Neural progenitor cell (in vitro differentiated cells): Measurements from ENCODE around the gene WDR76. TPM values are rescaled to one million over a fixed set of nuclear protein-coding genes. Genes with fewer than 3 reads are reported as not detected.
"Not testable (repeated sequence)": the region's sequence is repeated elsewhere in the genome, so short reads cannot be mapped to it uniquely, and the experiment has no call there.

Source experiments
- DNase-seq: peaks from one replicate; pipeline ENCODE4 v3.0.0-alpha.2; 2016; ENCODE audit warnings: low spot score
- H2AFZ ChIP-seq: fragments of 200-600 bp; sonication (generic); replicated peaks from 2 replicates; pipeline ENCODE4 v1.6.1; 2016; ENCODE audit warnings: antibody characterized with exemption
- H3F3A ChIP-seq: fragments of 200-600 bp; sonication (generic); 2 replicates; pipeline ENCODE4 v1.6.1; 2016; ENCODE audit warnings: antibody characterized with exemption, low read depth
- H3K27ac ChIP-seq: fragments of 200-600 bp; sonication (generic); 2 replicates; pipeline ENCODE4 v1.5.1; 2016; ENCODE audit warnings: mild to moderate bottlenecking
- H3K27me3 ChIP-seq: fragments of 200-600 bp; sonication (generic); 2 replicates; pipeline ENCODE4 v1.6.1; 2016; ENCODE audit warnings: mild to moderate bottlenecking, moderate library complexity
- H3K36me3 ChIP-seq: fragments of 200-600 bp; sonication (generic); 2 replicates; pipeline ENCODE4 v1.5.1; 2016
- H3K4me1 ChIP-seq: fragments of 200-600 bp; sonication (generic); 2 replicates; pipeline ENCODE4 v1.6.1; 2016; ENCODE audit warnings: mixed run types
- H3K4me2 ChIP-seq: fragments of 200-600 bp; sonication (generic); 2 replicates; pipeline ENCODE4 v1.6.1; 2016
- H3K4me3 ChIP-seq: fragments of 200-600 bp; sonication (generic); 2 replicates; pipeline ENCODE4 v1.5.1; 2016
- H3K79me2 ChIP-seq: fragments of 200-600 bp; sonication (generic); 2 replicates; pipeline ENCODE4 v1.6.1; 2016; ENCODE audit warnings: low read depth
- H3K9ac ChIP-seq: fragments of 200-600 bp; sonication (generic); 2 replicates; pipeline ENCODE4 v1.6.1; 2016
- H3K9me3 ChIP-seq: fragments of 200-600 bp; sonication (generic); 2 replicates; pipeline ENCODE4 v1.5.1; 2016; ENCODE audit warnings: low read depth
- H4K20me1 ChIP-seq: fragments of 200-600 bp; sonication (generic); 2 replicates; pipeline ENCODE4 v1.6.1; 2016; ENCODE audit warnings: low read depth
- H3K27ac Mint-ChIP-seq: 3 replicates; pipeline ENCODE4 v1.8.0; 2021; ENCODE audit warnings: mixed read lengths
- H3K27me3 Mint-ChIP-seq: 2 replicates; pipeline ENCODE4 v1.8.0; 2022; ENCODE audit warnings: low read depth, mild to moderate bottlenecking, inconsistent platforms, moderate library complexity, mixed read lengths; ENCODE audit not compliant: insufficient read depth
- H3K36me3 Mint-ChIP-seq: 3 replicates; pipeline ENCODE4 v1.8.0; 2021; ENCODE audit warnings: mixed read lengths
- H3K4me1 Mint-ChIP-seq: 3 replicates; pipeline ENCODE4 v1.8.0; 2021; ENCODE audit warnings: mixed read lengths
- H3K4me3 Mint-ChIP-seq: 3 replicates; pipeline ENCODE4 v1.8.0; 2021; ENCODE audit warnings: mild to moderate bottlenecking, moderate library complexity, mixed read lengths
- H3K9me3 Mint-ChIP-seq: 3 replicates; pipeline ENCODE4 v1.8.0; 2020; ENCODE audit warnings: mixed read lengths
- CTCF ChIP-seq: fragments of 200-600 bp; sonication (generic); IDR thresholded peaks from 2 replicates; pipeline ENCODE4 v1.5.1; 2017; ENCODE audit warnings: antibody characterized with exemption, mild to moderate bottlenecking
- EZH2 ChIP-seq: fragments of 200-600 bp; sonication (generic); IDR thresholded peaks from 2 replicates; pipeline ENCODE4 v1.6.1; 2017; ENCODE audit warnings: antibody characterized with exemption, mild to moderate bottlenecking, moderate library complexity
- EZH2phosphoT487 ChIP-seq: fragments of 200-600 bp; sonication (generic); IDR thresholded peaks from 2 replicates; pipeline ENCODE4 v1.6.1; 2017; ENCODE audit warnings: antibody characterized with exemption
- total RNA-seq: library from RNA; depleted of rRNA; stranded (reverse); fragments of >200 nt; gene quantifications from 2 replicates; pipeline ENCODE4 v1.2.3, GENCODE V29; 2015; ENCODE audit warnings: low replicate concordance

The WDR76 gene
- total RNA-seq, 1 donor from 2014 or later, result 32.6 TPM

GRCh38 chr15:43824302-43825246 is 2.2 kb upstream of the WDR76 start, which contains the start of gene MFAP1:
Gene MFAP1, minus strand, starts transcription at chr15:43824690. Its CDS starts 121 bp downstream, at chr15:43824569.
- Histone ChIP-seq H3F3A (peaks cover 30% of the 10 kb centered on the region), H3K27me3 (no peaks in the 10 kb centered on the region), H3K79me2 (peaks cover 64% of the 10 kb centered on the region), H3K4me1 (peaks cover 16% of the 10 kb centered on the region), H3K27ac (no peak within 1 kb of the TSS), H3K9me3 (peaks cover 5% of the 10 kb centered on the region), H3K9ac (peak within 1 kb of the TSS; percentile 43), H4K20me1 (peaks cover 3% of the 10 kb centered on the region), H3K36me3 (peaks cover 8% of the 10 kb centered on the region), H3K4me3 (peak within 1 kb of the TSS; percentile 61), H2AFZ (peak within 1 kb of the TSS; percentile 84), H3K4me2 (peak within 1 kb of the TSS; percentile 78)
- DNase-seq, result peak; percentile 91
- H3K4me3 Mint-ChIP-seq, result peak within 1 kb of the TSS; percentile 98
- H3K27me3 Mint-ChIP-seq, result peaks cover 2% of the 10 kb centered on the region
- peaks cover 25% of the 10 kb centered on the region for H3K4me1 Mint-ChIP-seq
- H3K9me3 Mint-ChIP-seq, result peaks cover 5% of the 10 kb centered on the region
- TF ChIP-seq CTCF, result no peak
- no peak for TF ChIP-seq EZH2
- no peak for TF ChIP-seq EZH2phosphoT487
- peaks cover 11% of the 10 kb centered on the region for H3K36me3 Mint-ChIP-seq
- peak within 1 kb of the TSS; percentile 23 for H3K27ac Mint-ChIP-seq

- not testable (repeated sequence) for H2AFZ ChIP-seq, H3K27me3 ChIP-seq, H3K27ac Mint-ChIP-seq, H3K4me2 ChIP-seq, H4K20me1 ChIP-seq, H3K9me3 Mint-ChIP-seq, H3K27me3 Mint-ChIP-seq, DNase-seq, H3K36me3 ChIP-seq, H3K9ac ChIP-seq, H3K4me3 ChIP-seq, H3K9me3 ChIP-seq, H3K27ac ChIP-seq
- peaks cover 25% of the 10 kb centered on the region for H3K4me1 Mint-ChIP-seq
- H3K79me2 ChIP-seq, result peaks cover 61% of the 10 kb centered on the region
- H3K36me3 Mint-ChIP-seq, result peaks cover 15% of the 10 kb centered on the region
- peaks cover 30% of the 10 kb centered on the region for H3F3A ChIP-seq
- H3K4me3 Mint-ChIP-seq, result peak overlapping the region; percentile 85
- peaks cover 16% of the 10 kb centered on the region for H3K4me1 ChIP-seq
Observed at GRCh38 chr15:43825305-43825704, 1.5 kb upstream of the WDR76 start.

GRCh38 chr15:43826029-43826507 is 734 bp upstream of the WDR76 start:
- TF ChIP-seq CTCF (no peak), EZH2phosphoT487 (no peak), EZH2 (no peak)
- no peak overlapping the region for H3K9ac ChIP-seq
- Mint-ChIP-seq H3K36me3 (peaks cover 15% of the 10 kb centered on the region), H3K27me3 (peaks cover 2% of the 10 kb centered on the region), H3K4me3 (peak overlapping the region; percentile 85), H3K27ac (no peak overlapping the region), H3K4me1 (peaks cover 25% of the 10 kb centered on the region), H3K9me3 (peaks cover 5% of the 10 kb centered on the region)
- H3K4me2 ChIP-seq, result peak overlapping the region; percentile 79
- peak overlapping the region; percentile 51 for H3K4me3 ChIP-seq
- H4K20me1 ChIP-seq, result no peaks in the 10 kb centered on the region
- H3K36me3 ChIP-seq, result peaks cover 5% of the 10 kb centered on the region
- H3K79me2 ChIP-seq, result peaks cover 53% of the 10 kb centered on the region
- H3K9me3 ChIP-seq, result peaks cover 5% of the 10 kb centered on the region
- no peak overlapping the region for H2AFZ ChIP-seq
- DNase-seq, result no peak
- H3K27ac ChIP-seq, result no peak overlapping the region
- peaks cover 16% of the 10 kb centered on the region for H3K4me1 ChIP-seq
- H3F3A ChIP-seq, result peaks cover 30% of the 10 kb centered on the region
- H3K27me3 ChIP-seq, result no peaks in the 10 kb centered on the region
